Neural crest cell (in vitro differentiated cells): Measurements from ENCODE around the gene NCKAP5L. TPM values are rescaled to one million over a fixed set of nuclear protein-coding genes. Genes with fewer than 3 reads are reported as not detected.

Experiments
- DNase-seq: peaks from one replicate; pipeline ENCODE4 v3.0.0; 2021; ENCODE audit warnings: low read depth, mixed read lengths, low spot score
- H3K27ac Mint-ChIP-seq: one replicate; pipeline ENCODE4 v1.8.0; 2021; ENCODE audit warnings: mild to moderate bottlenecking, mixed read lengths; ENCODE audit not compliant: unreplicated experiment
- H3K27me3 Mint-ChIP-seq: 2 replicates; pipeline ENCODE4 v1.8.0; 2021; ENCODE audit warnings: low read depth, mild to moderate bottlenecking, mixed read lengths
- H3K36me3 Mint-ChIP-seq: 2 replicates; pipeline ENCODE4 v1.8.0; 2021; ENCODE audit warnings: low read depth, mild to moderate bottlenecking, mixed read lengths
- H3K4me1 Mint-ChIP-seq: 2 replicates; pipeline ENCODE4 v1.8.0; 2021; ENCODE audit warnings: mixed read lengths
- H3K4me3 Mint-ChIP-seq: one replicate; pipeline ENCODE4 v1.8.0; 2021; ENCODE audit warnings: mild to moderate bottlenecking, mixed read lengths
- H3K9me3 Mint-ChIP-seq: 2 replicates; pipeline ENCODE4 v1.8.0; 2021; ENCODE audit warnings: mixed read lengths
- total RNA-seq: library from RNA; stranded (reverse); gene quantifications from 2 replicates; pipeline ENCODE4 v1.2.1, GENCODE V29; 2021
- TF ChIP-seq, protein P1 (sequence below): fragments of 200-600 bp; sonication (generic); conservative IDR thresholded peaks from 2 replicates; pipeline ENCODE4 v1.5.0; 2021; ENCODE audit warnings: antibody characterized with exemption, mild to moderate bottlenecking

NCKAP5L gene
- total RNA-seq, 1 donor from 2014 or later, result 45.0 TPM

DNA sequence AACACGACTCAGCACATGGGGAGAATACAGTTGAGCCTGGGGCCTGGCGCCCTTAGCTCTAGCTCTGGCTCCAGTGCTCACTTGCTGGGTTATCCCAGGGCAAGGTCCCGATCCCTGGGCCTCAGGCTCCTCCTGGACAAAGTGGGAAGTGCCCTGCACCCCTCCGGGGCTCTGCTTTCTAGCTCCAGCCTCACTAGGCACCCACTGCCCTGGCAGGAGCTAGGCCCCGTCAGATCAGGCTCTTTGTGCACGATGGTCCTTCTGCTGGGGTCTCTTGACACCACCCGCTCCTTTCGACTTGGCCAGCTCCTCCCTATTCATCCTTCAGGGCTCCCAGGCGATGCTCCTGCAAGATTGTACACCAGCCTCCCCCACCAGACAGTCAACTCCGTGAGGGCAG is 23.4 kb downstream of the NCKAP5L start:
- H3K9me3 Mint-ChIP-seq, result no peaks in the 10 kb centered on the region
- TF ChIP-seq, protein P1, sequence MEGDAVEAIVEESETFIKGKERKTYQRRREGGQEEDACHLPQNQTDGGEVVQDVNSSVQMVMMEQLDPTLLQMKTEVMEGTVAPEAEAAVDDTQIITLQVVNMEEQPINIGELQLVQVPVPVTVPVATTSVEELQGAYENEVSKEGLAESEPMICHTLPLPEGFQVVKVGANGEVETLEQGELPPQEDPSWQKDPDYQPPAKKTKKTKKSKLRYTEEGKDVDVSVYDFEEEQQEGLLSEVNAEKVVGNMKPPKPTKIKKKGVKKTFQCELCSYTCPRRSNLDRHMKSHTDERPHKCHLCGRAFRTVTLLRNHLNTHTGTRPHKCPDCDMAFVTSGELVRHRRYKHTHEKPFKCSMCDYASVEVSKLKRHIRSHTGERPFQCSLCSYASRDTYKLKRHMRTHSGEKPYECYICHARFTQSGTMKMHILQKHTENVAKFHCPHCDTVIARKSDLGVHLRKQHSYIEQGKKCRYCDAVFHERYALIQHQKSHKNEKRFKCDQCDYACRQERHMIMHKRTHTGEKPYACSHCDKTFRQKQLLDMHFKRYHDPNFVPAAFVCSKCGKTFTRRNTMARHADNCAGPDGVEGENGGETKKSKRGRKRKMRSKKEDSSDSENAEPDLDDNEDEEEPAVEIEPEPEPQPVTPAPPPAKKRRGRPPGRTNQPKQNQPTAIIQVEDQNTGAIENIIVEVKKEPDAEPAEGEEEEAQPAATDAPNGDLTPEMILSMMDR, result no peak
- no peaks in the 10 kb centered on the region for H3K27me3 Mint-ChIP-seq
- H3K27ac Mint-ChIP-seq, result no peak overlapping the region
- H3K4me1 Mint-ChIP-seq, result peaks cover 33% of the 10 kb centered on the region
- no peak overlapping the region for H3K4me3 Mint-ChIP-seq
- H3K36me3 Mint-ChIP-seq, result peaks cover 8% of the 10 kb centered on the region
- no peak for DNase-seq

DNA sequence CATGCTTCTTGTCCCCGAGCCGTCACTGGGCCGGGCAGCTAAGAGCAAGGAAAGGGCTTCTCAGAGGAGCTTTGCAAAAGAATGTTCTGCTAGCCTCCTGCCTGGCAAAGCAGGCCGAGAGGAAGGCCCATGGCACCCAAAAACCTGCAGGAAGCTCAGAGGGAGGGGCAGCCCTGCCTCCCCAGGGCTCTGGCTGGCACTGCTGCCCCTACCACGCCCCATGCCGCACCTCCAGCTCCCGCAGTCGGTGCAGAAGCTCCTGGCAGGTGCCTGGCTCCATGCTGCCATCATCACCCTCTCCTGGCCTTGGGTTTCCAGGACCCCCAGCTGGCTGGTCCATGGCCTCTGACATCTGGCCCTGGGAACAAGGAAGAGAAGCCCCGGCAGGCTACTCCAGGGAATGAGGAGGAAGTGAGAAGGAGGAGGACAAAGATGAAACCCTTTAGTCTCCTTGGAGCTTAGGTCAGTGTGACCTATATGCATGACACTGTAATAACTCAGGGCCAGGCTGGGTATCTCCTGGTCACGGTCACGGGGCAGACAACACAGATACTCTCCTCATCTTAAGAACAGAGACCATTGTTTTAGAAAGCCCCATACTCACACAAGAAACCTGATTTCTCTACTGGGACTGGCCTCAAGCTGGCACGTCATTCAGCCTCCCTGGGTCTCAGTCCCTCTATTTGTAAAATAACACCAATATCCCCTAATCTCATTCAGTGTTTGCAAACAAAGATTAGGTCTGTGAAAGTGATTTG is 24.3 kb downstream of the NCKAP5L start:
- H3K27me3 Mint-ChIP-seq, result no peaks in the 10 kb centered on the region

DNA sequence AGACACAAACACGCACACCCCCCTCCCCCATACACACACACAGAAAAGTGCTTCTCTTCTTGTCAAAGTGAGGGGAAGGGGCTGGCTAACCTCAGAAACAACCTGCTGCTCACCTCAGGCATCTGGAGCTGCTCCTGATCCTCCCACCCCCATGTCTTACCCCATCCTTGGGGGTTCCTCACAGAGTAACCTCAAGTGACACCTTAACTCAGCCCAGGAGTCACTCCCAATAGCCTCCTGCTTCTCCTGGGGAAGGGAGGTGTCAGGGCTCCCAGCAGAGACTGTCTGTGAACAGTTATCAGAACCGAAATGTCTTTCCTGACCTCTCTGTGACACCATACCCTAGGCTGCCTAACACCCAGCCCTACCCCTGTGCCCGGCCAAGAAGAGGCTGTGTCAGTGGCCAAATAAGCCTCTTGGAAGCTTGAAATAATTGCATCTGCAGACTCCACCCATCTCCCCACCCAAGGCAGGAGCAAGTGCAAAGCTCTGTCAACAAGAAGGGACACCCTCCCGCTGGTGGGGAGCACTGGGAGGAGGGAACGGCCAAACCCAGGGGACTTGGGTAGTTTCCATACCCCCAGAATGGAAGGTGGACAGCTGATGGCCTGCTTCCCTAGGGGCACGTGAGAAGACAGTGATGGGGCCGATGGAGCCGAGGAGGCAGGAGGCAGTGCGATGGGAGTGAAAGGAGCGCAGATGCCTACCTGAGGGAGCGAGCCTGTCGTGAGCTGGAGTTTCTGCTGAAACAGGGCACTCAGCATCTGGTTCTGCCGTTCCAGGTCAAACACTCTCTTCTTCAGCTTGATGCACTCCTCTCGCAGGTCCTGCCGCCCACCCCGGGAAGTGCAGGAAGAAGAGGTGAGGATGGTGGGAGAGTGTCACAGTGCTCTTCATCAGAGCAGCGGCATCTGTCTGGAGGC is 26.8 kb downstream of the NCKAP5L start:
- peaks cover 5% of the 10 kb centered on the region for H3K4me1 Mint-ChIP-seq
- no peaks in the 10 kb centered on the region for H3K9me3 Mint-ChIP-seq
- H3K4me3 Mint-ChIP-seq, result no peak overlapping the region
- H3K36me3 Mint-ChIP-seq, result peaks cover 8% of the 10 kb centered on the region
- TF ChIP-seq, protein P1, result no peak
- DNase-seq, result no peak
- H3K27me3 Mint-ChIP-seq, result no peaks in the 10 kb centered on the region
- H3K27ac Mint-ChIP-seq, result peak overlapping the region; percentile 62

More for the DNA sequence above, 24.3 kb downstream of the NCKAP5L start:
- Mint-ChIP-seq H3K9me3 (no peaks in the 10 kb centered on the region), H3K4me1 (peaks cover 23% of the 10 kb centered on the region), H3K36me3 (peaks cover 8% of the 10 kb centered on the region), H3K4me3 (no peak overlapping the region), H3K27ac (no peak overlapping the region)
- DNase-seq, result no peak
- TF ChIP-seq, protein P1, result no peak

DNA sequence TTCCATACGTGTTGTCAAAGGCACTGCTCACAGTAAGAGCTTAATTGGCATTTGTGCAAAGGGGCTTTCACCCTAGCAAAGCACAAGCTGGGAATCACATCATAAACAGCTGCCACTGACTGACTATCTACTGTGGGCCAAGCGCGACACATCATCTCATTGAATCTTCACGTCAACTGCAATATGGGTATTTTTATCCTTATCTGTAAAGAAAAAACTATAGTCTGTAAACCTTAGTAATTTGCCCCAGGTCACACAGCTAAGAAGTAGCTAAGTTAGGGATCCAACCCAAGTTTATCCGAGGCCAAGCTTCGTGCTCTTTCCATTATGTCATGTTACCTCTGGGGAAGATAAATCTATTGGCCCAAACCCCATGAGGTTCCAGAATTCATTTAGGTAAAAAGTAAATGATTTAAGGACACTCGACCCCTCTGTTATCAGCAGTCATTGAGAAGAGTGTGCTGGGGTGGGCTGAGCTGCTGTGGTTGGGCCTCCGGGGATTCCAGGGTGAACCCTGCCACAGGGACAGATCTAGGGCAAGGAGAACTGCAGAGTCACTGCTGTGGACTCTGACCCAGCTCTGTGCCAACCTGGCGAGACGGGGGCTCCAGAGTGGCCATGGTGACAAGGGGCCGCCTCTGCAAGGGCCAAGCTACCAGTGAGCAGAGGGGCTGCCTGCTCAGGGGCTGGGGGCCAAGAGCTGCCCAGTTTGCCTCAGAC is 27.6 kb downstream of the NCKAP5L start:
- no peaks in the 10 kb centered on the region for H3K27me3 Mint-ChIP-seq
- peaks cover 8% of the 10 kb centered on the region for H3K36me3 Mint-ChIP-seq
- H3K4me3 Mint-ChIP-seq, result no peak overlapping the region
- TF ChIP-seq, protein P1, result no peak
- no peak for DNase-seq
- no peaks in the 10 kb centered on the region for H3K4me1 Mint-ChIP-seq
- H3K27ac Mint-ChIP-seq, result no peak overlapping the region
- H3K9me3 Mint-ChIP-seq, result no peaks in the 10 kb centered on the region

DNA sequence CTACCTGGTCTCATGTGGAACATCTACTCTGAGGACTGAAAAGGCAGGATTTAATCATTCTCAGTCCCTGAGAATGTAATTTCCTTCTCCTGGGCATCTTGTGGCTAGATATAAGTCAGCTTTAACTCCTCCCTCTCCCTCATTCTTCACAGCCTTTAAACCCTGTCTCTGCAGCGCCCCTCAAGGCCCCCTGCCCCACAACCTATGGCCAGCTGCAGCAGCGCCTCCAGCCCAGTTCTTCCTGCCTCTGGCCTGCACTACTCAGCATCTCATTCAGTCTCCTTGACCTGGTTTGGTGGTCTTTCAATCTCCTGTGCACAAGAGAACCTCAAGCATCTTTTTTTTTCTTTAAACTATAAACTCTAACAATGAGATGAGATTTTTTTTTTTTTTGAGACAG is 29.3 kb downstream of the NCKAP5L start:
- Mint-ChIP-seq H3K4me1 (no peaks in the 10 kb centered on the region), H3K27ac (no peak overlapping the region), H3K27me3 (no peaks in the 10 kb centered on the region), H3K9me3 (no peaks in the 10 kb centered on the region), H3K36me3 (peaks cover 8% of the 10 kb centered on the region), H3K4me3 (no peak overlapping the region)
- TF ChIP-seq, protein P1, result no peak
- no peak for DNase-seq
